GM23338 (cell line): ENCODE measurements around the gene TCEAL8. TPM values are rescaled to one million over a fixed set of nuclear protein-coding genes. Genes with fewer than 3 reads are reported as not detected.
"Not testable (repeated sequence)": the region's sequence is repeated elsewhere in the genome, so short reads cannot be mapped to it uniquely, and the experiment has no call there.

Experiments used
- ATAC-seq: fragments of 200-7000 bp; cut with Tn5 transposase; 3 replicates; pipeline ENCODE4 v1.9.1; 2020
- DNase-seq: peaks from one replicate; pipeline ENCODE4 v3.0.0-alpha.2; 2015; ENCODE audit warnings: low spot score
- H2AFZ ChIP-seq: fragments of 200-600 bp; sonication (generic); 2 replicates; pipeline ENCODE4 v1.8.0; 2016; ENCODE audit warnings: antibody characterized with exemption, mild to moderate bottlenecking, moderate library complexity
- H3F3A ChIP-seq: fragments of 200-600 bp; sonication (generic); replicated peaks from 2 replicates; pipeline ENCODE4 v1.8.0; 2017; ENCODE audit warnings: antibody characterized with exemption, mixed run types, low read depth
- H3K27ac ChIP-seq: fragments of 200-600 bp; sonication (generic); 2 replicates; pipeline ENCODE4 v1.6.1; 2016; ENCODE audit warnings: low read depth
- H3K27me3 ChIP-seq: fragments of 200-600 bp; sonication (generic); 2 replicates; pipeline ENCODE4 v1.8.0; 2016; ENCODE audit warnings: mild to moderate bottlenecking, mixed run types, moderate library complexity; ENCODE audit not compliant: insufficient read depth
- H3K36me3 ChIP-seq: fragments of 200-600 bp; sonication (generic); 2 replicates; pipeline ENCODE4 v1.8.0; 2016; ENCODE audit warnings: mild to moderate bottlenecking; ENCODE audit not compliant: insufficient read depth
- H3K4me1 ChIP-seq: fragments of 200-600 bp; sonication (generic); 2 replicates; pipeline ENCODE4 v1.8.0; 2016; ENCODE audit warnings: mild to moderate bottlenecking, moderate library complexity; ENCODE audit not compliant: insufficient read depth
- H3K4me2 ChIP-seq: fragments of 200-600 bp; sonication (generic); 2 replicates; pipeline ENCODE4 v1.7.1; 2017; ENCODE audit warnings: mixed run types
- H3K4me3 ChIP-seq: fragments of 200-600 bp; sonication (generic); 2 replicates; pipeline ENCODE4 v1.6.1; 2016; ENCODE audit warnings: mixed run types
- H3K79me2 ChIP-seq: fragments of 200-600 bp; sonication (generic); replicated peaks from 2 replicates; pipeline ENCODE4 v1.8.0; 2017; ENCODE audit warnings: mild to moderate bottlenecking; ENCODE audit not compliant: insufficient read depth
- H3K9me2 ChIP-seq: fragments of 200-600 bp; sonication (generic); 2 replicates; pipeline ENCODE4 v1.8.0; 2017; ENCODE audit not compliant: insufficient read depth
- H4K20me1 ChIP-seq: fragments of 200-600 bp; sonication (generic); replicated peaks from 2 replicates; pipeline ENCODE4 v1.8.0; 2017; ENCODE audit warnings: mild to moderate bottlenecking; ENCODE audit not compliant: insufficient read depth
- H3K27ac Mint-ChIP-seq: 2 replicates; pipeline ENCODE4 v1.8.0; 2020; ENCODE audit warnings: inconsistent platforms, mild to moderate bottlenecking, moderate library complexity, mixed read lengths
- H3K27me3 Mint-ChIP-seq: 3 replicates; pipeline ENCODE4 v1.8.0; 2022; ENCODE audit warnings: low read depth, mild to moderate bottlenecking, moderate library complexity, mixed read lengths, inconsistent platforms; ENCODE audit not compliant: insufficient read depth, poor library complexity
- H3K36me3 Mint-ChIP-seq: 3 replicates; pipeline ENCODE4 v1.8.0; 2021; ENCODE audit warnings: low read depth, mild to moderate bottlenecking, inconsistent platforms, moderate library complexity, mixed read lengths
- H3K4me1 Mint-ChIP-seq: 3 replicates; pipeline ENCODE4 v1.8.0; 2020; ENCODE audit warnings: mild to moderate bottlenecking, inconsistent platforms, mixed read lengths
- H3K4me3 Mint-ChIP-seq: 3 replicates; pipeline ENCODE4 v1.8.0; 2021; ENCODE audit warnings: moderate library complexity, mild to moderate bottlenecking, inconsistent platforms, mixed read lengths
- H3K9me3 Mint-ChIP-seq: 3 replicates; pipeline ENCODE4 v1.8.0; 2020; ENCODE audit warnings: moderate library complexity, mild to moderate bottlenecking, inconsistent platforms, mixed read lengths
- CREB1 ChIP-seq: fragments of 250-450 bp; sonication (Bioruptor Pico); IDR thresholded peaks from 2 replicates; pipeline ENCODE4 v1.5.0; 2020; ENCODE audit warnings: low read depth, mild to moderate bottlenecking, moderate library complexity
- CTCF ChIP-seq, 2 experiments: fragments of 200-600 bp in 1 of 2; sonication (generic) in 1 of 2; conservative IDR thresholded peaks; 2 replicates each; pipeline versions ENCODE4 v1.5.1 to v1.6.1; 2016 to 2017; ENCODE audit warnings: antibody characterized with exemption in 2 of 2, low read depth in 2 of 2, mild to moderate bottlenecking in 2 of 2, moderate library complexity in 1 of 2
- ETS1 ChIP-seq: IDR thresholded peaks from 2 replicates; pipeline ENCODE4 v1.6.1; 2016; ENCODE audit warnings: antibody characterized with exemption
- EZH2 ChIP-seq: fragments of 200-600 bp; sonication (generic); IDR thresholded peaks from one replicate; pipeline ENCODE4 v1.8.0; 2017; ENCODE audit warnings: antibody characterized with exemption, mild to moderate bottlenecking, low read depth; ENCODE audit not compliant: unreplicated experiment
- NANOG ChIP-seq: IDR thresholded peaks from 2 replicates; pipeline ENCODE4 v1.6.1; 2016; ENCODE audit warnings: antibody characterized with exemption, borderline replicate concordance
- POLR2AphosphoS5 ChIP-seq: IDR thresholded peaks from 2 replicates; pipeline ENCODE4 v1.6.1; 2016; ENCODE audit warnings: antibody characterized with exemption, low read depth
- REST ChIP-seq: IDR thresholded peaks from one replicate; pipeline ENCODE4 v1.6.1; 2018; ENCODE audit warnings: antibody characterized with exemption; ENCODE audit not compliant: unreplicated experiment
- STAT1 ChIP-seq: IDR thresholded peaks from one replicate; pipeline ENCODE4 v1.6.1; 2016; ENCODE audit warnings: antibody characterized with exemption; ENCODE audit not compliant: unreplicated experiment
- ZNF114 ChIP-seq: fragments of 250-450 bp; sonication (Bioruptor Pico); IDR thresholded peaks from 2 replicates; pipeline ENCODE4 v1.5.0; 2020; ENCODE audit warnings: mild to moderate bottlenecking, moderate library complexity
- ZNF331 ChIP-seq: fragments of 250-450 bp; sonication (Bioruptor Pico); IDR thresholded peaks from 2 replicates; pipeline ENCODE4 v1.5.0; 2020; ENCODE audit warnings: low read depth, mild to moderate bottlenecking, moderate library complexity
- polyA plus RNA-seq: library from polyadenylated mRNA; unstranded; fragments of >200 nt; fragmentation: Nextera tagmentation; extraction: Ambion mirVana; gene quantifications from 2 replicates; pipeline ENCODE4 v1.2.1, GENCODE V29; 2016
- total RNA-seq: library from RNA; depleted of rRNA; stranded (reverse); fragments of >200 nt; shearing (Covaris generic); gene quantifications from 2 replicates; pipeline ENCODE4 v1.2.3, GENCODE V29; 2014

Gene TCEAL8
- total and polyA plus RNA-seq, 2 experiments from 2014 or later, result 105 to 168 TPM

- no peak overlapping the region for H3K4me3 Mint-ChIP-seq
- H3K4me1 Mint-ChIP-seq, result peaks cover 7% of the 10 kb centered on the region; the same call in 2 of the 3 replicates
- no peaks in the 10 kb centered on the region for H4K20me1 ChIP-seq
- no peaks in the 10 kb centered on the region for H3K27me3 ChIP-seq
- no peaks in the 10 kb centered on the region for H3K36me3 Mint-ChIP-seq
- no peak overlapping the region for H3K27ac Mint-ChIP-seq
- H3F3A ChIP-seq, result no peaks in the 10 kb centered on the region
- TF ChIP-seq STAT1, result no peak
- no peak for TF ChIP-seq EZH2
- no peak for TF ChIP-seq REST
- no peak for TF ChIP-seq POLR2AphosphoS5
- no peaks in the 10 kb centered on the region for H3K9me3 Mint-ChIP-seq
- no peaks in the 10 kb centered on the region for H3K4me1 ChIP-seq
- peaks cover 1% of the 10 kb centered on the region for H3K27me3 Mint-ChIP-seq
- H3K79me2 ChIP-seq, result no peaks in the 10 kb centered on the region
- H3K9me2 ChIP-seq, result no peaks in the 10 kb centered on the region
- no peak overlapping the region for H3K4me3 ChIP-seq
- no peak overlapping the region for H2AFZ ChIP-seq
- H3K4me2 ChIP-seq, result no peak overlapping the region
- no peaks in the 10 kb centered on the region for H3K36me3 ChIP-seq
- DNase-seq (no peak), ATAC-seq (no peak)
- no peak overlapping the region for H3K27ac ChIP-seq
Observed at GRCh38 chrX:103236296-103236695, 18.7 kb downstream of the TCEAL8 start.

GRCh38 chrX:103235608-103236007 lies 19.3 kb downstream of the TCEAL8 start:
- DNase-seq, H3K27ac Mint-ChIP-seq, H3K36me3 Mint-ChIP-seq, H3K27ac ChIP-seq, H2AFZ ChIP-seq, H3K4me3 ChIP-seq, H3K36me3 ChIP-seq, H3K27me3 ChIP-seq, ATAC-seq, H3K4me1 ChIP-seq, H3K27me3 Mint-ChIP-seq, H3K79me2 ChIP-seq, H3K4me2 ChIP-seq, H3F3A ChIP-seq, H3K9me2 ChIP-seq, H4K20me1 ChIP-seq, H3K9me3 Mint-ChIP-seq, H3K4me1 Mint-ChIP-seq, H3K4me3 Mint-ChIP-seq: not testable (repeated sequence)

- Histone ChIP-seq H3K4me1 (no peaks in the 10 kb centered on the region), H3K4me2 (no peak overlapping the region), H3K27me3 (no peaks in the 10 kb centered on the region), H3K27ac (no peak overlapping the region), H3K79me2 (no peaks in the 10 kb centered on the region), H3K4me3 (no peak overlapping the region), H2AFZ (no peak overlapping the region), H3F3A (no peaks in the 10 kb centered on the region), H3K9me2 (no peaks in the 10 kb centered on the region), H3K36me3 (no peaks in the 10 kb centered on the region), H4K20me1 (no peaks in the 10 kb centered on the region)
- Mint-ChIP-seq H3K27me3 (peaks cover 1% of the 10 kb centered on the region), H3K4me3 (no peak overlapping the region), H3K36me3 (no peaks in the 10 kb centered on the region), H3K27ac (no peak overlapping the region), H3K4me1 (peaks cover 7% of the 10 kb centered on the region; the same call in 2 of the 3 replicates), H3K9me3 (no peaks in the 10 kb centered on the region)
- ATAC-seq, result no peak
- no peak for DNase-seq
- TF ChIP-seq STAT1 (no peak), CREB1 (CRISPR knock-in tag) (no peak), ETS1 (no peak), POLR2AphosphoS5 (no peak), ZNF114 (CRISPR knock-in tag) (no peak), ZNF331 (no peak), EZH2 (no peak), CTCF (conservative IDR thresholded peaks at IDR 0.05; ENCODE audit: low read depth in 2 of 2) (no peak), NANOG (no peak)
Observed at GRCh38 chrX:103234869-103235268, 20.1 kb downstream of the TCEAL8 start.
